ENCODE results near the gene IGF2BP2. TPM values are rescaled to one million over a fixed set of nuclear protein-coding genes. Genes with fewer than 3 reads are reported as not detected.
"Not testable (repeated sequence)": the region's sequence is repeated elsewhere in the genome, so short reads cannot be mapped to it uniquely, and the experiment has no call there.

The IGF2BP2 gene
- total RNA-seq, 1 experiment from 2014 or later = 133 TPM

DNA sequence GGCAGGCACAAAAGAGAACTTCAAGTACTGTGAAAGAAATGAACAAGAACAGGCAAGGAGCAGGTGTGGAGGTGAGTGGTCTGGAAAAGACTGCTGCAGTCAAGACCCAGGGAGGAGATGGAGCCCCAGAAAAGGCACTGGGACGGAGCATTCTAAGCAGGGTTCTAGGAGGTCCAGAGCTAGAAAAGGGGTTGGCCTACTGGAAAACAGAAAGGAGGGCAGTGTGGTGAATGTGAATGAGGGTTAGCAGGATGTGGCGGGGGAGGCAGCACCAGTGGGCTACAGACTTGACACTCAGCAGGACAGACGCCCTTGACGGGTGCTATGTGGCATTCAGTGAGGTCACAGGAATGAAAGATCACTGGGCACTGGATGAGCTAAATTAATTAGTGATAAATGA, 163.1 kb downstream of the IGF2BP2 start (continued):
- no peak for TF ChIP-seq NFE2L1 (CRISPR knock-in tag; IDR thresholded peaks at IDR 0.05)
- no peak for TF ChIP-seq CREM (CRISPR knock-in tag; IDR thresholded peaks at IDR 0.05)
- TF ChIP-seq, protein P1, sequence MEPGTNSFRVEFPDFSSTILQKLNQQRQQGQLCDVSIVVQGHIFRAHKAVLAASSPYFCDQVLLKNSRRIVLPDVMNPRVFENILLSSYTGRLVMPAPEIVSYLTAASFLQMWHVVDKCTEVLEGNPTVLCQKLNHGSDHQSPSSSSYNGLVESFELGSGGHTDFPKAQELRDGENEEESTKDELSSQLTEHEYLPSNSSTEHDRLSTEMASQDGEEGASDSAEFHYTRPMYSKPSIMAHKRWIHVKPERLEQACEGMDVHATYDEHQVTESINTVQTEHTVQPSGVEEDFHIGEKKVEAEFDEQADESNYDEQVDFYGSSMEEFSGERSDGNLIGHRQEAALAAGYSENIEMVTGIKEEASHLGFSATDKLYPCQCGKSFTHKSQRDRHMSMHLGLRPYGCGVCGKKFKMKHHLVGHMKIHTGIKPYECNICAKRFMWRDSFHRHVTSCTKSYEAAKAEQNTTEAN (CRISPR knock-in tag; IDR thresholded peaks at IDR 0.05) = no peak
- TF ChIP-seq FOXP4 (CRISPR knock-in tag; IDR thresholded peaks at IDR 0.05) = no peak
- TF ChIP-seq ETV6 (CRISPR knock-in tag; IDR thresholded peaks at IDR 0.05) = no peak

GRCh38 chr3:185661296-185661695, 163.5 kb downstream of the IGF2BP2 start:
- ATAC-seq; H3K4me3 Mint-ChIP-seq; DNase-seq (ENCODE audit: low spot score); H3K27me3 Mint-ChIP-seq (ENCODE audit: low read depth); H3K9me3 Mint-ChIP-seq: not testable (repeated sequence)
- 0 out of 2 replicates have a peak overlapping the region, but pooled peaks have one; percentile 85 for H3K27ac Mint-ChIP-seq
- POLR2A ChIA-PET = interaction anchor here (1.1 kb wide), 1 partner anchor 253 kb away, joined by 5 read pairs; no protein-coding TSS in a partner anchor
- CTCF ChIA-PET = interaction anchor here (0.6 to 2.6 kb wide), 27 partner anchors 10 to 292 kb away, joined by 3 to 58 read pairs (median 12); partner anchors contain the start of gene IGF2BP2
- H3K4me1 Mint-ChIP-seq = peaks cover 12% of the 10 kb centered on the region
- peaks cover 33% of the 10 kb centered on the region for H3K36me3 Mint-ChIP-seq

- no peak overlapping the region for H3K4me3 Mint-ChIP-seq
- no peaks in the 10 kb centered on the region for H3K9me3 Mint-ChIP-seq
- peaks cover 40% of the 10 kb centered on the region for H3K36me3 Mint-ChIP-seq
- peaks cover 12% of the 10 kb centered on the region for H3K4me1 Mint-ChIP-seq
- ChIA-PET CTCF (interaction anchor here (0.6 to 2.6 kb wide), 96 partner anchors 9 to 582 kb away, joined by 3 to 58 read pairs (median 7); partner anchors contain the start of genes IGF2BP2, SENP2 and TMEM41A), POLR2A (interaction anchor here (0.6 to 1.3 kb wide), 5 partner anchors 48 to 283 kb away, joined by 3 to 5 read pairs (median 4); partner anchors contain the start of gene SENP2)
- TF ChIP-seq CTCF (IDR thresholded peaks at IDR 0.05) (peak; percentile 99), ZNF671 (CRISPR knock-in tag; IDR thresholded peaks at IDR 0.05) (no peak), AFF4 (CRISPR knock-in tag; IDR thresholded peaks at IDR 0.05; ENCODE audit: borderline replicate concordance) (0 out of 2 replicates have a peak, but pooled peaks have one; percentile 29), ZNF512 (CRISPR knock-in tag; IDR thresholded peaks at IDR 0.05; ENCODE audit: borderline replicate concordance) (no peak), TCF7 (CRISPR knock-in tag; IDR thresholded peaks at IDR 0.05; ENCODE audit: low read depth) (0 out of 2 replicates have a peak, but pooled peaks have one; percentile 30), ZNF317 (CRISPR knock-in tag; IDR thresholded peaks at IDR 0.05; ENCODE audit: borderline replicate concordance, low read depth) (no peak)
- TF ChIP-seq, protein P2, sequence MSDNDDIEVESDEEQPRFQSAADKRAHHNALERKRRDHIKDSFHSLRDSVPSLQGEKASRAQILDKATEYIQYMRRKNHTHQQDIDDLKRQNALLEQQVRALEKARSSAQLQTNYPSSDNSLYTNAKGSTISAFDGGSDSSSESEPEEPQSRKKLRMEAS (CRISPR knock-in tag; IDR thresholded peaks at IDR 0.05) = peak; percentile 60; the same call in 1 of the 2 replicates
- DNase-seq (ENCODE audit: low spot score) = peak; percentile 88
- ATAC-seq = peak; percentile 90
- H3K27ac Mint-ChIP-seq = no peak overlapping the region; the same call in 1 of the 2 replicates
- no peaks in the 10 kb centered on the region; the same call in 1 of the 2 replicates for H3K27me3 Mint-ChIP-seq (ENCODE audit: low read depth)
These were observed 164.6 kb downstream of the IGF2BP2 start for GRCh38 chr3:185659942-185660921.

All from WTC11 (cell line).